ENCODE data around the gene PLPPR3.

The PLPPR3 gene

DNA sequence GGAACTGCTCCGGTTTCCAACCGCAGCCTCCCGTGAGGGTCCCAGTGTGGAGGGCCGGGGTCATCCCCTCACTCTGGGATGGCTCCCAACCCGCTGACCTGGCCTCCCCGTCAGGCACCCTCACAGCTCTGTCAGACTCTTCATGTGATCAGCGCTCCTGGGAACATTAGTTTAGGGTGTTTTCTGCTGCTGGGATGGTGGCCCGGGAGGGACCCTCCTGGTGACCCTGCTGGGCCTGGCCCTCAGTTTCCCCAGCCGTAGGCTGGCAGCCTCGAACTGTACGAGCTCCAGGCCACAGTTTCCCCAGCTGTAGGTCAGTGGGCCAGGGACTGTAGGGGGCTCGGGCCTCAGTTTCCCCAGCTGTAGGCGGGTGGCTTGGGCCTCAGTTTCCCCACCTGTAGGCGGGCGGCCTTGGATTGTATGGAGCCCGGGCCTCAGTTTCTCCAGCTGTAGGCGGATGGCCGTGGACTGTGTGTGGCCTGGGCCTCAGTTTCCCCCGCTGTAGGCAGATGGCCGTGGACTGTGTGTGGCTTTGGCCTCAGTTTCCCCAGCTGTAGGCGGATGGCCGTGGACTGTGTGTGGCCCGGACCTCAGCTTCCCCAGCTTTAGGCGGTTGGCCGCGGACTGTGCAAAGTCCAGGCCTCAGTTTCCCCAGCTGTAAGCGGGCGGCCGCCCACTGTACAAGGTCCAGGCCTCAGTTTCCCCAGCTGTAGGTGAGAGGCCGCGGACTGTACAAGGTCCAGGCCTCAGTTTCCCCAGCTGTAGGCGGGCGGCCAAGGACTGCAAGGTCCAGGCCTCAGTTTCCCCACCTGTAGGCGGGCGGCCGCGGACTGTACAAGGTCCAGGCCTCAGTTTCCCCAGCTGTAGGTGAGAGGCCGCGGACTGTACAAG, 25.8 kb downstream of the PLPPR3 start:
- DNase-seq, result no peak

DNA sequence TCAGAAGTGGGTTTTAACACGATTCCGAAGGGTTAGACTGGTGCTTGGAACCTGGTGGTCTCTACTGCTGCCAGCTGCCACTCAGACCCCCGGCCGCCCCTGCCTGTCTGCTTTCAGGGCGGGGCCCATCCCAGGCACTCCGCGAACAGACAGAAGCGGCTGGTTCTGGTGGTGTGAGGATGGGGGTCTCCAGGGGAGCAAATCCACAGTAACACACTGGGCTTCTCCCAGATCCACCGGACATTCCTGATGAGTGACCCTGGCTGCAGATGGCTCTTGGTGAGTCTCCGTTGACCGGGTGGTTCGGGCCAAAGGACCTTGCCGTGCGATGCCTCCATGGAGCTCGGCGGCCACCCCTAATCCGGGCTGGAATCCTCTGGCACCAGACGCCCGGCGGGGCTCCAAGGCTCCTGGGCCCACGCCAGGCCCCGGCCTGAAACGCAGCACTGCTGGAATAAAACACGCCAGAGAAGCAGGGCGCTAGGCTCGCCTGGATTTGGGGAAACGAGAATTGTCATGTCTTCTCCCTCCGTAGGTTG, 26.6 kb downstream of the PLPPR3 start:
- no peak for DNase-seq

DNA sequence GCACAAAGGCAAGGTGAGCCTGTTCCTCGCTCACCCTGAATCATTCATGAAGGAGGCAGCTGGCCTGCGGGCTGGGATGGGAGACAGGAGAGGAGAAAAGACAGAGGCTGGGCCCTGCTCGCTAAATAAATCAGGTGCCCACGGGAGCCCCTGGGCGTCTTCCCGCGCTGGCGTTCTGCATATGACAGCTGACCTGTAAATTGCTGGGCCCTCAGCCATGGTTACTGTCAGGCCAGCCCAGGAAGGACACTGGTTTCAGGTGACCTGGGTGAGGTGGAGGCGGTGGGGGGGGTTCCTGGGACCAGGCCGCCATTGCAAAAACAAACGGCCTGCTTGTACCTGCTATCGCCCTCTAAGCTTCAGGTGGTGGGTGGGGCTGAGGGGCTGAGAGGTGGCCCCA, 27.9 kb downstream of the PLPPR3 start:
- DNase-seq, result no peak

DNA sequence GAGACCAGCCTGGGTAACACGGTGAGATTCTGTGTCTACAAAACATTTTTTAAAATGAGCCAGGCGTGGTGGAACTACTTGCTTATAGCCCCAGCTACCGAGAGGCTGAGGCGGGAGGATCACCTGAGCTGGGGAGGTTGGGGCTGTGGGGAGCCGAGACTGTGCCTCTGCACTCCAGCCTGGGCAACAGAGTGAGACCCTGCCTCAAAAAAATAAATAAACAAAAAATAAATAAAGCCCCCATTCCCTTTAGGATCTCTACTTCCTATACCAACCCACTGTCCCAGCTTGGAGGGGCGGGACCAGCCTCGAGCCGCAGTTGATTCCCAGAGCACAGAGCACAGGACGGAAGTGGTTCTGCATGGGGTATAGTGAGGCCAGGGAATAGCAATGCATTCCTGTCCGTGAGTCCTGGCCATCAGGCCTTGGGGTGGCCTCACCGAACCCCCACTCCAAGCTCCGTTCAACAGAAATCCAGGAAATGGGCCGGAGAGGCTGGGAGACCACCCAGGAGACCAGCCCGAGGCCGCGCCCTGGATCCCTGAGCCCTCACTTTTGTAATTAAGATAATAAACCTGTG, 29.4 kb downstream of the PLPPR3 start:
- DNase-seq, result no peak

DNA sequence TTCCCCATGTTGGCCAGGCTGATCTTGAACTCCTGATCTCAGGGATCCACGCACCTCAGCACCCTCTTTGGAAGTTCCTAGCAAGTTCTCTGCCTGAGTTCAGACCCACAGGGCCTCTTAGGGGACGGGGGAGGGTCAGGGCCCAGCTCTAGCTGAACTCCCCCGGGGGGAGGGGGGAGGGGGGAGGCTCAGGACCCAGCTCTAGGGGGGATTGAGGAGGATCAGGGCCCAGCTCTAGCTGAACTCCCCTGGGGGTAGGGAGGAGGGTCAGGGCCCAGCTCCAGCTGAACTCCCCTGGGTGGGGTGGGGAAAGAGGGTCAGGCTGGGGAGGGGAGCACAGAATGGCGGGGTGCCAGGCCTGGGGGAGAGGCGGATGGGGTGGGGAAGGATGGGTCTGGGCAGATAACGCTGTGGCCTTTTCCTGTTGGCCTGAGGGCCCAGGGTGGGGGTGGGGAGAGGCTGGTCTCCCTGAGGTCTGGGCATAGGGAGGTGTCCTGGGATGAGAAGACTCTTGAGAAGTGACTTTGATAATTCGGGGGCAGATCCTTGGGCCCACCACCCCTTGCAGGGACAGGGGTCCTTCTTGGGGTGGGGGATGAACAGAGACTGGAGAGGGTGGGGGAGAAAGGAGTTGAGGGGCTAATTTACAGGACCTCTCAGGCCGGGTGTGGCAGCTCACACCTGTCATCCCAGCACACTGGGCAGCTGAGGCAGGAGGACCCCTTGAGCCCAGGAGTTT, 30.0 kb downstream of the PLPPR3 start:
- DNase-seq, result no peak

DNA sequence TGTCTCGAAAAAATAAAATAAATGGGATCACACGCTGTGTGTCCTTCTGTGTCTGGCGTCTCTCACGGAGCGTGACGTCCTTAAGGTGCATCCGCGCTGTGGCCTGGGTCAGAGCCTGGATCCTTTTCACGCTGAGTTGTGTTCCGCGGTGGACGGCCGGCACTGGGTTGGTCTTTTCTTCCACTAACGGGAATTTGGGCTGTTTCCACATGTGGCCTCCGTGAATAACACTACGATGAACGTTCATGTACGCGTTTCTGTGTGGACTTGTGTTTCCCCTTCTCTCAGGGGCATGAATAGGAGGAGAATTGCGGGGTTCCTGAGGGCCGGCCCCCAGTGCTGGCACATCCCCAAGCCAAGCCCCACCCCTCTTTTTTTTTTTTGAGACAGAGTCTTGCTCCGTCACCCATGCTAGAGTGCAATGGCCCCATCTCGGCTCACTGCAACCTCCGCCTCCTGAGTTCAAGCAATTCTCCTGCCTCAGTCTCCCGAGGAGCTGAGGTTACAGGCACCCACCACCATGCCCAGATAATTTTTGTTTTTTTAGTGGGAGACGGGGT, 30.7 kb downstream of the PLPPR3 start:
- no peak for DNase-seq

DNA sequence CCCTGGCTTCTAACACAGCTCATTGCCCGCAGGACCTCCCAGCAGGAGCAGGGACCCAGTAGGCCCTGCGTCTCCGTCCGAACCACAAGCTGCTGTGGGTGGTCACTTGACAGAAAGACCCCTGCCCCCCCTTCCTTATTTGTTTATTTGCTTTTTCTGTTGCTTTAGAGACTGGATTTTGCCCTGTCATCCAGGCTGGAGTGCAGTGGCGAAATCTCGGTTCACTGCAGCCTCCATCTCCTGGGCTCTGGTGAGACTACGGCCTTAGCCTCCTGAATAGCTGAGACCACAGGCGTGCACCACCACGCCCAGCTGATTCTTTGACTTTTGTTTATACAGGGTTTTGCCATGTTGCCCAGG, 32.1 kb downstream of the PLPPR3 start:
- DNase-seq, result no peak

DNA sequence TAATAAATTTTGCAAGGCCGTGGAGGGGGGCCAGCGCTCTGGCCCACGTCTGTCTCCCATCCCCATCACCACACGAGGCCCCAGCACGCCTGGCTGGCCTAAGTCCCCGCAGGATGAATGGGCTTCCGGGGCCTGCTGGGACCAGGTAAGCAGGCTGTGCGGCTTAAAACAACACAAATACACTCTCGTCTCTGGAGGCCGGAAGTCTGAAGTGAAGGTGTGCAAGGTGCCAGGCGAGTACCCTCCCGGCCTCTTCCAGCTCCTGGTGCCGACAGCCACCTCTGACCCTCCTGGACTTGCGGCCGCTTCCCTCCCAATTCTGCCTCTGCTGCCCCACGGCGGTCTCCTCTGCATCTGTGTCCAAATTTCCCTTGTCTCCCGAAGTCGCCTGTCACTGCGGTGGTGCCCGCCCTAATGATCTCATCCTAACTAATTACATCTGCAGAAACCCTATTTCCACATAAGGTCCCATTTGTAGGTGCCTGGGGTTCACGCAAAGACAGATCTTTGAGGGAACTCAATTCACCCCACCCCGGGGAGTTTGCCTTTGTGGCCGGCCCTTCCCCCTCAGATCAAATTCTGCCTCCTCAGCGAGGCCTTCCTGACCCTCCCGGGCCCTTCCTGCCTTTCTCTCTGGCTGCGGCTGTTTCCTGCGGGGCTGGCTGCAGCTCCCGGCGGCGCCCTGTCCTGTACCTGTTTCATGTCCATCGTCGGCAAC, 32.6 kb downstream of the PLPPR3 start:
- no peak for DNase-seq

DNA sequence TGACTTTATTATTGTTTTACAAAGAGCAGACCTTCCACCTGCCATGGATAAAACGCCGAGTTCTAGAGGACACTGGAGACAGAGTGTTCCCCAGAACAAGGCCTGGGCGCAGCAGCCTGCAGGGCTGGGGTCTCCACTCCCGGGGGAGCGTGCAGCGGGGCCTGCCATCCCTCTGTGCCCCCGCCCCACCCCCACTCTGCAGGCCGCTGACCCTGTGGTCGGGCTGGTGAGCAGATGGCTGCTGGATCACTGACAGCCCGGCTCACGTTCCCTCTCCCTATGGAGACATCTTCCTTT, 33.1 kb downstream of the PLPPR3 start:
- no peak for DNase-seq

DNA sequence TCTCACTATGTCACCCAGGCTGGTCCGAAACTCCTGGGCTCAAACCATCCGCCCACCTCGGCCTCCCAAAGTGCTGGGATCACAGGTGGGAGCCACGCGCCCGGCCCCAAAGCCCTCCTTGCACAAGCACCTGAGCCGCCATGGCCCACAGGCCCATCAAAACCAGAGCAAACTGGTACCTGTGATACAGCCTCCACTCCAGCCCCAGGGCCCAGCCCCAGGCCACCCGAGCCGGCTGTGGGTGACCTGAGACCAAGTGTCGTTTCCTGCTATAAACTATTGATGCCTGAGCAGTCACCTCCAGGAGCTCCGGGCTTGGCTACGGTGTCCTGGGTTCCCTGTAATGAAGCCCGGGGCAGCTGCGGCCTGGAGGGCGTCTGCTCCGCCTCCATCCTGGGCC, 34.2 kb downstream of the PLPPR3 start:
- DNase-seq, result no peak

DNA sequence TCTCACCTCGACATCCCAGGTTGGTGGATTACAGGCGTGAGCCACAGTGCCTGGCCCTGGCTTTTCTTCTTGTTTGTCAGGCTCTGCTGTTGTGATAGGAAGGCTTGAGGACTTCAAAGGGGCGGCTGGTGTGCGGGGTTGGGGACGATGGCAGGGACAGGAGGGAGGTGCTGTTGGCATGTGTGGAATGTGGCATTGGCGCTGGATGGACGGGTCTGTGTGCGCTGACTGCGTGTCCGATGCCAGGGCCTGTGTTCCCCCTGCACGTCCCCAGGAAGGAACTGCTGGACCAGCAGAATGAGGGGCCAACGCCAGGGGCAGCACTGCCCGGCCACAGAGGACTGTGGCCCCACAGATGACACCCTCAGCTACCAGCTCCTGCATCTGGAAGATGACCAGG, 37.2 kb downstream of the PLPPR3 start:
- no peak for DNase-seq

DNA sequence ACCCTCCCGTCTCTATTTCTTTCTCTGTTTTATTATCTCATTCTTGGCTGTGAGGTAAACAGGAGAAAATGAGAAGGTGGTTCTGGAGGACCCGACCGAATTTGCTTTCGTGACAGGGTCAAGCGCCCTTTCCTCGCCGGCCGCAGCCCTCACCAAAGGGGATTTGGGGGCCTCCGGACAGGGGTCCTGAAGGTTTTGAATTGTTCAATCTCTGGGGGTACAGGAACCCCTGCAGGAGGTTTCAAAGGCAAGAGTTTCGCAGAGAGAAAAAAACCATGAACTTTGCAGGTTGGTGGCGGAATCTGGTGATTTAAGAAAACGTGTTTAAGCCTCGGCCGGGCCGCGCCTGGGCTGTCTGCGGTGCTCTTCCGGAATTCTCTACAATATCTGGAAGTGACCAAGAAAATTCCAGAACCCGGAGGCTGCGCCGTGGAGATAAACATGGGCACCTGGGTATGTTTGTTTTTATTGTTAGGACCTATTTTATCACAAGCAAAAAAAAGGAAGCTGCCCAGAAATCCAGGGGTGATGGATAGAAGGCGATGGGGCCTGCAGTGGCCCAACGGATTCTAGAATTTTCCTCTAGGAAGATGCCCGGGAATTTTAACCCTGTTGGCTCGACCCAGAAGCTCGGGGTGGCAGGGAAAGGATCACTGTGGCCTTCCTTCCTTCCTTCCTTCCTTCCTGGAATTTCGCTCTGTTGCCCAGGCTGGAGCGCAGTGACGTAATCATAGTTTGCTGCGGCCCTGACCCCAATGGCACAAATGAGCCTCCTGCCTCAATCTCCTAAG, 38.7 kb downstream of the PLPPR3 start:
- DNase-seq, result no peak

DNA sequence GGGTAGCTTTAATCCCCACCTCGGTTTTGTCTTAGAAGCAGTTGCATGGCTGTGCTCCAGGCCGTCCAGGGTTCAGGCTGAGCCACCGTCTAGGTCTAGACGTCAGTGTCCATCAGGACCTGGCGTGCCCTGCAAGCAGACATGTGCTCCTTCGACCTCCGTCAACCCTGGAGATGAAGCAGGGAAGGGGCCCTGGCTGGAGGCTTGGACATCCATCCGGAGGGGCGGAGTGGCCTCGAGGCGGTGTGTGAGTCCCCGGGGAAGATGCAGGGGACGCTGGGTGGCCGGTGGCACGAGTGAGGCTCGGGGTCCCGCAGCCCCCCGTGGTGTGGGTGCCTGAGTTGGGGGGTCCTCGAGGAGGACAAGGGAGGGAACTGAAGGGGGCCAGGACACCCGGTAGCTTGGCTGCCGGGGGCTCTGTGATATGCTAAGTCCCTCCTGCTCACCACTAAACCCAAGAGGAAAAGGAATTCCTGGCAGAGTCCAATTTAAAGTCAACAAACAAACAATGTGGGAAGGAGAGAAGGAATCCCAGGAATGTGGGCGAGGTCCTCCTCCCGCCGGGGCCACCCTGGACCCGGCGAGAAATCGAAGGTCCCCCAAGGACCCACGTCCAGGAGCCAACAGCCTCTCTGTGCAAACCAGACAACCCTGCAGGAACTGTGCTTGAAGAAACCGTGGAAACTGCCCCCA, 39.4 kb downstream of the PLPPR3 start:
- DNase-seq, result no peak

DNA sequence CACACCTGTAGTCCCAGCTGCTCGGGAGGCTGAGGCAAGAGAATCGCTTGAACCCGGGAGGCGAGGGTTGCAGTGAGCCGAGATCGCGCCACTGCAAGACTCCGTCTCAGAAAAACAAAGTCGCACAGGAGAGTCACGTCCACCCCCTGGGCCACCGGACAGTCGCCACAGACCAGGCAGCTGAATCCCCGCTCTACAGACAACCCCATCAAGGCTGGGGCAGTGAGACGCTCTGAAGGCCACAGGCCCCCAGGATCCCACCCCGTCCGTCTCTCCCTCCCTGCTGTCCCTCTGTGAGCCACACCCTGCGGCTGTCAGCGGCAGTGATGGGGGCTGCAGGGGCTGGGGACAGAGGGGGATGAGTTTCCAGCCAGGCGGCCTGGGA, 40.0 kb downstream of the PLPPR3 start:
- no peak for DNase-seq

DNA sequence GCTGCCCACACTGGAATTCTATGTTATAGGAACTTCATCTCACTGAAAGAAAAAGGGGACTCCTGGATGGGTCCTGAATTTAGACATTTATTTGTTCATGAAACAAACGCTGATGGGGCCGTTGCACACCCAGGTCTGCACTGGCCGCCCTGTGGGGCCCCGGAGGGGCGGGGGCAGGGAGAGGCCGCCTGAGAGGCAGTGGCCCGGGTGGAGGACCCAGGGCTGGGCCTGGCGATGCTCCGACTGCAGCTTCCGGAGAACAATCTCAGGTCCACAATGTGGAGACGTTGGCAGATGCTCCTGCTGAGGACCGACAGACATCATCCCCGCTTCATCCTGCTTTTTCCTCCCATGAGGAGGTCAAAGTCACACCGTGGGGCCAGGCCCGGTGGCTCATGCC, 40.8 kb downstream of the PLPPR3 start:
- DNase-seq, result no peak

DNA sequence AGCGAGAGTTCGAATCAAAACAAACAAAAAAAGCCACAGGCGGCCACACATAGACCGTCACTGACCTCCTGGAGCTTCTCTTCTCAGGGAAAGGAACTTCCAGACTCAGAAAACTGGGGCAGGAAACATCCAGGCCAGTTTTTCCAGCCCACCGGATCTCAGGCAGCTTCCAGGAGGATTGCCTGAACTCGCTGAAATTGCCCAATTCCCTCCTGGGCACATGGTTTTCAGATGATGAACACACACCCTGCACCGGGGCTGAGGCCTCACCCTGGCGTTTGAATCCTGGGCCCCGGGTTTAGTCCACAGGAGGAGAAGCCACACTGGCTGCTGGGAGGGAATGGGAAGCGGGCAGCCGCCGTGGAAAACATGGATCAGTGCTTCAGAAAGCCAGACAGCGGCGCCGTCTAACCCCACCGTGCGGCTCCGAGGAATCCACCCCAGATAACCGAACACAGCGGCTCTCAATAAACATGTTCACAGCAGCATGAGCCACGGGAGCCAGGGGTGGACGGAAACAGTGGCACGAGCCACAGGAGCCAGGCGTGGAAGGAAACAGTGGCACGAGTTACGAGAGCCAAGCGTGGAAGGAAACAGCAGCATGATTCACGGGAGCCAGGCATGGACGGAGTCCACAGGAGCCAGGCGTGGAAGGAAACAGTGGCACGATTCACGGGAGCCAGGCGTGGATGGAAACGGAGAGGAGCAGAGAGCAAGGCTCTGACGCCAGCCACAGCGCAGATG, 42.7 kb downstream of the PLPPR3 start:
- no peak for DNase-seq

DNA sequence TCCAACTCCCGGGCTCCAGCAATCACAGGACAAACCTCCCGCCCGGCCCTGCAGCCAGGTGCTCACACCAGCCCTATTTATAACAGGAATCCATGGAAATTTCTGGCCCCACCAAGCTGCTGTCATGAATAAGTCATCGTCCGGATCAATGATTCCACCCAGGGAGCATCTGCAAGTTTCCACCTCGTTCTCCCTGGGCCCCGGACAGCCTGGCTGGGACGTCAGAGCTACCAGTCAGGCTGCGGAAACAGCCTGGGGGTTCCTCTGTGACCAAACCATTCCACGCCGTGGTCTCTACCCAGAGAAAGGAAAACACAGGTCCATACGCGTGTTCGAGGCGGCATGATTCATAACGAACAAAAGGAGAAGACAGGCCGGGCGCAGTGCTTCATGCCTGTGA, 45.2 kb downstream of the PLPPR3 start:
- DNase-seq, result no peak

DNA sequence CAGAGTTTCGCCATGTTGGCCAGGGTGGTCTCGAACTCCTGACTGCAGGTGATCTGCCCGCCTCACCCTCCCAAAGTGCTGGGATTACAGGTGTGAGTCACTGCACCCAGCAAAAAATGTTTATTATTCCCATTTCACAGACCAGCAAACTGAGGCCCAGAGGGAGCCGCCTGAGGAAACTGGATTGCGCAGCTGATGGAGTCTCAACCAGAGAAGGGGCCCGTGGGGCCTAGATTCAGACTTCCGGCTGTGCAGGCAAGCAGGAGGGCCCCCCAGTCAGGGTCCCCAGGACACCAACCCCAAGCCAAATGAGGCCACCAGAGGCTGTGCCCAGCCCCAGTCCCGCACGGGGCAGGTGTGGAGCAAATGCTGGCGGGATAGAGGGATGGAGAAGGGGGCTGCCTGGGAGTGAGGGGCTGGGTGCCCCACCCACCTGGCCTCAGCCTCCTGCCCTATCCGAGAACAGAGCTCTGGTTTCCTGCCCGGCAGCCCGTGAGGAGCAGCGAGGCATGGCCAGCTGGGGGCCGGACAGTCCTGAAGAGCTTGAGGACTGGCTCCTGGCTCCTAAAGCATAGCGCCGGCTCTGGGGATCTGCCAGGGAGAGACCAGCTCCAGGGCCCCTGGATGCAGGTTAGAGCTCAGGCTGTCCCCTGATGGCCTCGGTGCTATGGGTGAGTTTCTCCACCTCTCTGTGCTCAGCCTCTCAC, 48.9 kb downstream of the PLPPR3 start:
- DNase-seq, result no peak

DNA sequence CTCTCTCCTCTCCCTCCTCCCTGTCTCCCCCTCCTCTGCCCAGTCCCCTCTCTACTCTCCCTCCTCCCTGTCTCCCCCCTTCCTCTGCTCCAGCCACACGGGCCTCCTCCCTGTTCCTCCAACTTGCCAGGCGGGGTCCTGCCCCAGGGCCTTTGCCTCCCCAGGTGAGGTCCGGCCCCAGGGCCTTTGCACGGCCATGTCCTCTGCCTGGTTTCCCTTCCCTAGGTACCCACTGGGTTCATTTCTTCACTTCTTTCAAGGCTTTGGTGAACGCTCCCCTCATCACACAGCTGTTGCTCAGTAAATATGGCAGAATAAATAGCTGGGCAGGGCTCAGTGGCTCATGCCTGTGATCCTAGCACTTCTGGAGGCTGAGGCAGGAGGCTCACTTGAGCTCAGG, 49.7 kb downstream of the PLPPR3 start:
- DNase-seq, result no peak

DNA sequence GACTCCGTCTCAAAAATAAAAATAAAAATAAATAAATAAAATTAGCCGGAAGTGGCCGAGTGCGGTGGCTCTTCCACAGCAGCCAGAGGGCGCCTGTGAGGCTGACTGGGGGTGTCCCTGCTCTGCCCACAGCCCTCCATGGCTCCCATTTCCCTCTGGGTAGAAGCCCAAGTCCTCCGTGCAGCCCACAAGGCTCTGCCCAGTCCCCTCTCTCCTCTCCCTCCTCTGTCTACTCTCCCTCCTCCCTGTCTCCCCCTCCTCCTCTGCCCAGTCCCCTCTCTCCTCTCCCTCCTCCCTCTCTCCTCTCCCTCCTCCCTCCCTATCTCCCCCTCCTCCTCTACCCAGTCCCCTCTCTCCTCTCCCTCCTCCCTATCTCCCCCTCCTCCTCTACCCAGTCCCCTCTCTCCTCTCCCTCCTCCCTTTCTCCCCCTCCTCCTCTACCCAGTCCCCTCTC, 50.4 kb downstream of the PLPPR3 start:
- DNase-seq, result peak; percentile 36

All from stimulated activated CD4-positive, alpha-beta T cell treated with anti-CD3 and anti-CD28 coated beads, Interleukin-4, amount 100 ng/mL, for 1 hour (primary cell).